ENCODE results near the gene SLC30A3. TPM values are rescaled to one million over a fixed set of nuclear protein-coding genes. Genes with fewer than 3 reads are reported as not detected.

Gene SLC30A3
- total RNA-seq, 2 experiments from 2014 or later, result not detected

- Histone ChIP-seq H3K36me3 (ENCODE audit: insufficient read depth, low read length) (no peaks in the 10 kb centered on the region), H3K27me3 (ENCODE audit: control insufficient read depth in 1 of 2, insufficient read depth in 2 of 2, low read length in 2 of 2) (peaks cover 52 to 81% of the 10 kb centered on the region in 2 experiments), H3K9me3 (ENCODE audit: control insufficient read depth in 1 of 2, insufficient read depth in 1 of 2, low read length in 2 of 2) (peaks cover 0 to 9% of the 10 kb centered on the region in 2 experiments), H3K4me1 (ENCODE audit: insufficient read depth, low read length) (peaks cover 18% of the 10 kb centered on the region), H3K27ac (ENCODE audit: low read depth in 1 of 2, low read length in 2 of 2) (no peak overlapping the region), H3K4me3 (ENCODE audit: low read length) (no peak overlapping the region)
- TF ChIP-seq CTCF (IDR thresholded peaks at IDR 0.05), result no peak
- H3K36me3 Mint-ChIP-seq (ENCODE audit: low read depth), result no peaks in the 10 kb centered on the region
- DNase-seq (no peak), ATAC-seq (ENCODE audit: poor library complexity) (no peak)
- peaks cover 13% of the 10 kb centered on the region for H3K4me1 Mint-ChIP-seq (ENCODE audit: low read depth)
- no peak overlapping the region for H3K27ac Mint-ChIP-seq
- peaks cover 67% of the 10 kb centered on the region for H3K27me3 Mint-ChIP-seq
- no peak overlapping the region for H3K4me3 Mint-ChIP-seq
- no peaks in the 10 kb centered on the region for H3K9me3 Mint-ChIP-seq
- ChIA-PET POLR2A (no interaction called here), CTCF (no interaction called here)
- intact Hi-C loops (cut with DNase I, micrococcal nuclease), result no loop called here
These were observed 4.8 kb downstream of the SLC30A3 start for GRCh38 chr2:27258051-27258450.

GRCh38 chr2:27256855-27257454, 5.9 kb downstream of the SLC30A3 start:
- peaks cover 8% of the 10 kb centered on the region for H3K4me1 ChIP-seq (ENCODE audit: insufficient read depth, low read length)
- H3K27me3 ChIP-seq (ENCODE audit: control insufficient read depth in 1 of 2, insufficient read depth in 2 of 2, low read length in 2 of 2), result peaks cover 52 to 73% of the 10 kb centered on the region in 2 experiments
- ChIA-PET CTCF (no interaction called here), POLR2A (no interaction called here)
- Mint-ChIP-seq H3K27ac (no peak overlapping the region), H3K36me3 (ENCODE audit: low read depth) (no peaks in the 10 kb centered on the region), H3K4me3 (no peak overlapping the region), H3K9me3 (no peaks in the 10 kb centered on the region), H3K27me3 (peaks cover 68% of the 10 kb centered on the region), H3K4me1 (ENCODE audit: low read depth) (peaks cover 12% of the 10 kb centered on the region)
- no peak for TF ChIP-seq CTCF (IDR thresholded peaks at IDR 0.05)
- H3K36me3 ChIP-seq (ENCODE audit: insufficient read depth, low read length), result no peaks in the 10 kb centered on the region
- peaks cover 0 to 5% of the 10 kb centered on the region in 2 experiments for H3K9me3 ChIP-seq (ENCODE audit: control insufficient read depth in 1 of 2, insufficient read depth in 1 of 2, low read length in 2 of 2)
- no peak for ATAC-seq (ENCODE audit: poor library complexity)
- intact Hi-C loops (cut with DNase I, micrococcal nuclease), result no loop called here
- no peak overlapping the region for H3K4me3 ChIP-seq (ENCODE audit: low read length)
- DNase-seq, result no peak
- H3K27ac ChIP-seq (ENCODE audit: low read depth in 1 of 2, low read length in 2 of 2), result no peak overlapping the region

GRCh38 chr2:27255660-27256059, 7.2 kb downstream of the SLC30A3 start:
- Histone ChIP-seq H3K9me3 (ENCODE audit: control insufficient read depth in 1 of 2, insufficient read depth in 1 of 2, low read length in 2 of 2) (peaks cover 0 to 5% of the 10 kb centered on the region in 2 experiments), H3K4me3 (ENCODE audit: low read length) (no peak overlapping the region), H3K27me3 (ENCODE audit: control insufficient read depth in 1 of 2, insufficient read depth in 2 of 2, low read length in 2 of 2) (peaks cover 42 to 61% of the 10 kb centered on the region in 2 experiments), H3K27ac (ENCODE audit: low read depth in 1 of 2, low read length in 2 of 2) (no peak overlapping the region), H3K4me1 (ENCODE audit: insufficient read depth, low read length) (no peaks in the 10 kb centered on the region), H3K36me3 (ENCODE audit: insufficient read depth, low read length) (no peaks in the 10 kb centered on the region)
- no peaks in the 10 kb centered on the region for H3K36me3 Mint-ChIP-seq (ENCODE audit: low read depth)
- no peak overlapping the region for H3K4me3 Mint-ChIP-seq
- H3K27me3 Mint-ChIP-seq, result peaks cover 67% of the 10 kb centered on the region
- ChIA-PET CTCF (no interaction called here), POLR2A (no interaction called here)
- TF ChIP-seq CTCF (IDR thresholded peaks at IDR 0.05), result no peak
- no peak overlapping the region for H3K27ac Mint-ChIP-seq
- H3K4me1 Mint-ChIP-seq (ENCODE audit: low read depth), result no peaks in the 10 kb centered on the region
- no peak for ATAC-seq (ENCODE audit: poor library complexity)
- DNase-seq, result no peak
- intact Hi-C loops (cut with DNase I, micrococcal nuclease), result no loop called here
- H3K9me3 Mint-ChIP-seq, result no peaks in the 10 kb centered on the region

Data from CD4-positive, alpha-beta T cell (primary cell).